Endothelial cell (in vitro differentiated cells): ENCODE data around the gene TPRG1L. TPM values are rescaled to one million over a fixed set of nuclear protein-coding genes. Genes with fewer than 3 reads are reported as not detected.
"Not testable (repeated sequence)": the region's sequence is repeated elsewhere in the genome, so short reads cannot be mapped to it uniquely, and the experiment has no call there.

Experiments
- DNase-seq: peaks from one replicate; pipeline ENCODE4 v3.0.0; 2021; ENCODE audit warnings: low spot score
- H3K27ac Mint-ChIP-seq: one replicate; pipeline ENCODE4 v1.8.0; 2021; ENCODE audit warnings: mixed read lengths, inconsistent platforms; ENCODE audit not compliant: unreplicated experiment
- H3K27me3 Mint-ChIP-seq: one replicate; pipeline ENCODE4 v1.8.0; 2021; ENCODE audit warnings: mild to moderate bottlenecking, moderate library complexity, mixed read lengths, inconsistent platforms; ENCODE audit not compliant: unreplicated experiment
- H3K36me3 Mint-ChIP-seq: one replicate; pipeline ENCODE4 v1.8.0; 2021; ENCODE audit warnings: mild to moderate bottlenecking, low read depth, mixed read lengths, inconsistent platforms; ENCODE audit not compliant: unreplicated experiment
- H3K4me1 Mint-ChIP-seq: one replicate; pipeline ENCODE4 v1.8.0; 2021; ENCODE audit warnings: mild to moderate bottlenecking, mixed read lengths, inconsistent platforms; ENCODE audit not compliant: unreplicated experiment
- H3K4me3 Mint-ChIP-seq: one replicate; pipeline ENCODE4 v1.8.0; 2021; ENCODE audit warnings: mild to moderate bottlenecking, mixed read lengths, inconsistent platforms; ENCODE audit not compliant: unreplicated experiment
- H3K9me3 Mint-ChIP-seq: one replicate; pipeline ENCODE4 v1.8.0; 2021; ENCODE audit warnings: mixed read lengths, inconsistent platforms; ENCODE audit not compliant: unreplicated experiment
- CTCF ChIP-seq: fragments of 200-600 bp; sonication (generic); IDR thresholded peaks from one replicate; pipeline ENCODE4 v1.5.0; 2021; ENCODE audit warnings: antibody characterized with exemption; ENCODE audit not compliant: unreplicated experiment
- total RNA-seq: library from RNA; stranded (reverse); fragmentation: NEBNext Ultra II Directional; extraction: Animal tissue kit (Norgen Biotek cat#: 25700); gene quantifications from one replicate; pipeline ENCODE4 v1.2.1, GENCODE V29; 2021; ENCODE audit not compliant: unreplicated experiment

The TPRG1L gene
- total RNA-seq, 1 donor from 2014 or later = 35.2 TPM

GRCh38 chr1:3618881-3619671 lies 5.7 kb upstream of the TPRG1L start:
- peaks cover 15% of the 10 kb centered on the region for H3K27me3 Mint-ChIP-seq
- DNase-seq = peak; percentile 74
- no peak overlapping the region for H3K4me3 Mint-ChIP-seq
- H3K4me1 Mint-ChIP-seq = peaks cover 61% of the 10 kb centered on the region
- no peak overlapping the region for H3K27ac Mint-ChIP-seq
- no peaks in the 10 kb centered on the region for H3K9me3 Mint-ChIP-seq
- TF ChIP-seq CTCF = peak; percentile 89
- H3K36me3 Mint-ChIP-seq = peaks cover 9% of the 10 kb centered on the region

- H3K9me3 Mint-ChIP-seq = no peaks in the 10 kb centered on the region
- no peak for TF ChIP-seq CTCF
- peaks cover 15% of the 10 kb centered on the region for H3K27me3 Mint-ChIP-seq
- no peak for DNase-seq
- H3K4me1 Mint-ChIP-seq = peaks cover 49% of the 10 kb centered on the region
- H3K4me3 Mint-ChIP-seq = no peak overlapping the region
- peaks cover 8% of the 10 kb centered on the region for H3K36me3 Mint-ChIP-seq
- H3K27ac Mint-ChIP-seq = no peak overlapping the region
Observed at GRCh38 chr1:3620708-3621107, 4.1 kb upstream of the TPRG1L start.

GRCh38 chr1:3621151-3621671 lies 3.6 kb upstream of the TPRG1L start:
- H3K4me3 Mint-ChIP-seq, DNase-seq, H3K36me3 Mint-ChIP-seq, H3K9me3 Mint-ChIP-seq, H3K27ac Mint-ChIP-seq: not testable (repeated sequence)
- TF ChIP-seq CTCF = peak; percentile 56
- peaks cover 47% of the 10 kb centered on the region for H3K4me1 Mint-ChIP-seq
- peaks cover 15% of the 10 kb centered on the region for H3K27me3 Mint-ChIP-seq

- Mint-ChIP-seq H3K4me1 (peaks cover 40% of the 10 kb centered on the region), H3K4me3 (peak overlapping the region; percentile 49), H3K27me3 (peaks cover 15% of the 10 kb centered on the region)
- not testable (repeated sequence) for H3K36me3 Mint-ChIP-seq, H3K27ac Mint-ChIP-seq, H3K9me3 Mint-ChIP-seq, DNase-seq
Observed at GRCh38 chr1:3622102-3622501, 2.7 kb upstream of the TPRG1L start.

- Mint-ChIP-seq H3K4me3 (peak overlapping the region; percentile 91), H3K4me1 (peaks cover 31% of the 10 kb centered on the region), H3K27ac (no peak overlapping the region), H3K27me3 (peaks cover 13% of the 10 kb centered on the region), H3K36me3 (peaks cover 6% of the 10 kb centered on the region), H3K9me3 (no peaks in the 10 kb centered on the region)
- DNase-seq = no peak
- TF ChIP-seq CTCF = no peak
Observed at GRCh38 chr1:3623441-3624199, 1.2 kb upstream of the TPRG1L start.
